Liver (tissue), 9 donors: ENCODE results near the gene ADAP1. TPM values are rescaled to one million over a fixed set of nuclear protein-coding genes. Genes with fewer than 3 reads are reported as not detected.

Experiments
- DNase-seq: peaks from one replicate; pipeline ENCODE4 v3.0.0-alpha.2; 2017; ENCODE audit warnings: low spot score
- H3K27ac ChIP-seq, 2 donors: one replicate each; pipeline ENCODE4 v1.7.0; 2013; ENCODE audit warnings: inconsistent platforms in 2 of 2, low read length in 2 of 2, control low read depth in 1 of 2, low read depth in 1 of 2, mild to moderate bottlenecking in 1 of 2
- H3K27me3 ChIP-seq, 4 donors: one replicate each; pipeline versions ENCODE4 v1.6.1 to v1.7.0; 2013; ENCODE audit warnings: low read length in 3 of 4, inconsistent platforms in 1 of 4, mild to moderate bottlenecking in 1 of 4, moderate library complexity in 1 of 4; ENCODE audit not compliant: control insufficient read depth in 4 of 4, insufficient read depth in 4 of 4
- H3K36me3 ChIP-seq, 4 donors: one replicate each; pipeline versions ENCODE4 v1.6.1 to v1.7.0; 2013; ENCODE audit warnings: low read length in 3 of 4, mild to moderate bottlenecking in 3 of 4, low read depth in 1 of 4, moderate library complexity in 1 of 4; ENCODE audit not compliant: control insufficient read depth in 4 of 4, insufficient read depth in 3 of 4
- H3K4me1 ChIP-seq, 4 donors: one replicate each; pipeline versions ENCODE4 v1.6.1 to v1.7.0; 2013; ENCODE audit warnings: low read length in 3 of 4, mild to moderate bottlenecking in 3 of 4, moderate library complexity in 1 of 4; ENCODE audit not compliant: control insufficient read depth in 4 of 4, insufficient read depth in 4 of 4
- H3K4me3 ChIP-seq, 3 donors: one replicate each; pipeline versions ENCODE4 v1.6.1 to v1.7.0; 2013; ENCODE audit warnings: low read length in 3 of 3, control low read depth in 1 of 3, low read depth in 1 of 3, mild to moderate bottlenecking in 1 of 3
- H3K9ac ChIP-seq, 2 donors: one replicate each; pipeline ENCODE4 v1.7.0; 2013; ENCODE audit warnings: low read length in 2 of 2, mild to moderate bottlenecking in 2 of 2, moderate library complexity in 2 of 2, control low read depth in 1 of 2, low read depth in 1 of 2
- H3K9me3 ChIP-seq, 4 donors: one replicate each; pipeline versions ENCODE4 v1.6.1 to v1.7.0; 2013; ENCODE audit warnings: low read length in 3 of 4; ENCODE audit not compliant: control insufficient read depth in 4 of 4
- ATF3 ChIP-seq: IDR thresholded peaks from 2 replicates; pipeline ENCODE4 v1.6.1; 2016; ENCODE audit warnings: antibody characterized with exemption
- CTCF ChIP-seq: fragments of 150-350 bp; IDR thresholded peaks from 2 replicates; pipeline ENCODE4 v1.5.1; 2017; ENCODE audit warnings: improper control_type of control experiment, low read depth, low read length; ENCODE audit not compliant: missing input control
- EGR1 ChIP-seq, 2 donors: IDR thresholded peaks; 2 replicates each; pipeline ENCODE4 v1.6.1; 2016 to 2018; ENCODE audit warnings: antibody characterized with exemption in 2 of 2, low read depth in 2 of 2
- FOXA1 ChIP-seq: IDR thresholded peaks from 2 replicates; pipeline ENCODE4 v1.6.1; 2016; ENCODE audit warnings: antibody characterized with exemption
- FOXA2 ChIP-seq: IDR thresholded peaks from 2 replicates; pipeline ENCODE4 v1.6.1; 2016; ENCODE audit warnings: antibody characterized with exemption
- JUND ChIP-seq, 2 donors: IDR thresholded peaks; 2 replicates each; pipeline ENCODE4 v1.6.1; 2016; ENCODE audit warnings: antibody characterized with exemption in 2 of 2
- RXRA ChIP-seq, 2 donors: IDR thresholded peaks; 2 replicates each; pipeline ENCODE4 v1.6.1; 2017 to 2018; ENCODE audit warnings: antibody characterized with exemption in 2 of 2, mild to moderate bottlenecking in 1 of 2
- SP1 ChIP-seq: IDR thresholded peaks from 2 replicates; pipeline ENCODE4 v1.6.1; 2018; ENCODE audit warnings: antibody characterized with exemption, mild to moderate bottlenecking
- TAF1 ChIP-seq: conservative IDR thresholded peaks from 2 replicates; pipeline ENCODE4 v1.6.1; 2016; ENCODE audit warnings: antibody characterized with exemption, mild to moderate bottlenecking
- YY1 ChIP-seq: IDR thresholded peaks from 2 replicates; pipeline ENCODE4 v1.6.1; 2016; ENCODE audit warnings: antibody characterized with exemption, mild to moderate bottlenecking
- WGBS: extraction: QIAGEN DNeasy Blood & Tissue Kit; methylation state at CpG from one replicate; pipeline ENCODE4 v1.1.7; 2013; 5-methylcytosine and 5-hydroxymethylcytosine counted together
- polyA plus RNA-seq, 2 donors: library from polyadenylated mRNA; stranded (reverse) in 1 of 2; unstranded in 1 of 2; fragments of 200-250 nt in 1 of 2; fragments of >200 nt in 1 of 2; fragmentation: Nextera tagmentation in 1 of 2; extraction: Ambion mirVana in 1 of 2; gene quantifications; one replicate each; pipeline versions ENCODE4 v1.2.1 to v1.2.3, GENCODE V29; 2013 to 2015
- total RNA-seq, 2 donors: library from RNA; depleted of rRNA; stranded (reverse); fragments of >200 nt; gene quantifications; one replicate each; pipeline ENCODE4 v1.2.3, GENCODE V29; 2014
- TF ChIP-seq, protein P1 (sequence below): IDR thresholded peaks from 2 replicates; pipeline ENCODE4 v1.6.1; 2016; ENCODE audit warnings: antibody characterized with exemption
- TF ChIP-seq, protein P2 (sequence below): IDR thresholded peaks from 2 replicates; pipeline ENCODE4 v1.6.1; 2016; ENCODE audit warnings: antibody characterized with exemption
- TF ChIP-seq, protein P3 (sequence below): IDR thresholded peaks from 2 replicates; pipeline ENCODE4 v1.6.1; 2016; ENCODE audit warnings: antibody characterized with exemption, mild to moderate bottlenecking
- donor health status: healthy.
- donor health status: healthy.
- donor health status: healthy.
- donor health status: healthy.
- donor health status: healthy.

Gene ADAP1
- total and polyA plus RNA-seq, 4 donors, result 0.46 to 3.7 (median 2.7) TPM

GRCh38 chr7:936386-937054, 18.0 kb downstream of the ADAP1 start:
- TF ChIP-seq, protein P1, sequence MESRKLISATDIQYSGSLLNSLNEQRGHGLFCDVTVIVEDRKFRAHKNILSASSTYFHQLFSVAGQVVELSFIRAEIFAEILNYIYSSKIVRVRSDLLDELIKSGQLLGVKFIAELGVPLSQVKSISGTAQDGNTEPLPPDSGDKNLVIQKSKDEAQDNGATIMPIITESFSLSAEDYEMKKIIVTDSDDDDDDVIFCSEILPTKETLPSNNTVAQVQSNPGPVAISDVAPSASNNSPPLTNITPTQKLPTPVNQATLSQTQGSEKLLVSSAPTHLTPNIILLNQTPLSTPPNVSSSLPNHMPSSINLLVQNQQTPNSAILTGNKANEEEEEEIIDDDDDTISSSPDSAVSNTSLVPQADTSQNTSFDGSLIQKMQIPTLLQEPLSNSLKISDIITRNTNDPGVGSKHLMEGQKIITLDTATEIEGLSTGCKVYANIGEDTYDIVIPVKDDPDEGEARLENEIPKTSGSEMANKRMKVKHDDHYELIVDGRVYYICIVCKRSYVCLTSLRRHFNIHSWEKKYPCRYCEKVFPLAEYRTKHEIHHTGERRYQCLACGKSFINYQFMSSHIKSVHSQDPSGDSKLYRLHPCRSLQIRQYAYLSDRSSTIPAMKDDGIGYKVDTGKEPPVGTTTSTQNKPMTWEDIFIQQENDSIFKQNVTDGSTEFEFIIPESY, result no peak
- TF ChIP-seq, protein P2, sequence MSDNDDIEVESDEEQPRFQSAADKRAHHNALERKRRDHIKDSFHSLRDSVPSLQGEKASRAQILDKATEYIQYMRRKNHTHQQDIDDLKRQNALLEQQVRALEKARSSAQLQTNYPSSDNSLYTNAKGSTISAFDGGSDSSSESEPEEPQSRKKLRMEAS, result no peak
- TF ChIP-seq SP1 (no peak), JUND (IDR thresholded peaks at IDR 0.05) (no peak), ATF3 (no peak), CTCF (no peak), EGR1 (IDR thresholded peaks at IDR 0.05; ENCODE audit: low read depth in 2 of 2) (no peak)
- TF ChIP-seq, protein P3, sequence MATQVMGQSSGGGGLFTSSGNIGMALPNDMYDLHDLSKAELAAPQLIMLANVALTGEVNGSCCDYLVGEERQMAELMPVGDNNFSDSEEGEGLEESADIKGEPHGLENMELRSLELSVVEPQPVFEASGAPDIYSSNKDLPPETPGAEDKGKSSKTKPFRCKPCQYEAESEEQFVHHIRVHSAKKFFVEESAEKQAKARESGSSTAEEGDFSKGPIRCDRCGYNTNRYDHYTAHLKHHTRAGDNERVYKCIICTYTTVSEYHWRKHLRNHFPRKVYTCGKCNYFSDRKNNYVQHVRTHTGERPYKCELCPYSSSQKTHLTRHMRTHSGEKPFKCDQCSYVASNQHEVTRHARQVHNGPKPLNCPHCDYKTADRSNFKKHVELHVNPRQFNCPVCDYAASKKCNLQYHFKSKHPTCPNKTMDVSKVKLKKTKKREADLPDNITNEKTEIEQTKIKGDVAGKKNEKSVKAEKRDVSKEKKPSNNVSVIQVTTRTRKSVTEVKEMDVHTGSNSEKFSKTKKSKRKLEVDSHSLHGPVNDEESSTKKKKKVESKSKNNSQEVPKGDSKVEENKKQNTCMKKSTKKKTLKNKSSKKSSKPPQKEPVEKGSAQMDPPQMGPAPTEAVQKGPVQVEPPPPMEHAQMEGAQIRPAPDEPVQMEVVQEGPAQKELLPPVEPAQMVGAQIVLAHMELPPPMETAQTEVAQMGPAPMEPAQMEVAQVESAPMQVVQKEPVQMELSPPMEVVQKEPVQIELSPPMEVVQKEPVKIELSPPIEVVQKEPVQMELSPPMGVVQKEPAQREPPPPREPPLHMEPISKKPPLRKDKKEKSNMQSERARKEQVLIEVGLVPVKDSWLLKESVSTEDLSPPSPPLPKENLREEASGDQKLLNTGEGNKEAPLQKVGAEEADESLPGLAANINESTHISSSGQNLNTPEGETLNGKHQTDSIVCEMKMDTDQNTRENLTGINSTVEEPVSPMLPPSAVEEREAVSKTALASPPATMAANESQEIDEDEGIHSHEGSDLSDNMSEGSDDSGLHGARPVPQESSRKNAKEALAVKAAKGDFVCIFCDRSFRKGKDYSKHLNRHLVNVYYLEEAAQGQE, result no peak
- H3K9ac ChIP-seq, result no peak overlapping the region
- no peak overlapping the region for H3K27ac ChIP-seq
- no peak overlapping the region for H3K4me3 ChIP-seq
- 78% methylated on average over 22 of the region's 22 CpGs for WGBS
- no peaks in the 10 kb centered on the region for H3K36me3 ChIP-seq
- no peaks in the 10 kb centered on the region for H3K9me3 ChIP-seq
- H3K4me1 ChIP-seq, result no peaks in the 10 kb centered on the region
- no peaks in the 10 kb centered on the region for H3K27me3 ChIP-seq
- no peak for DNase-seq

DNA sequence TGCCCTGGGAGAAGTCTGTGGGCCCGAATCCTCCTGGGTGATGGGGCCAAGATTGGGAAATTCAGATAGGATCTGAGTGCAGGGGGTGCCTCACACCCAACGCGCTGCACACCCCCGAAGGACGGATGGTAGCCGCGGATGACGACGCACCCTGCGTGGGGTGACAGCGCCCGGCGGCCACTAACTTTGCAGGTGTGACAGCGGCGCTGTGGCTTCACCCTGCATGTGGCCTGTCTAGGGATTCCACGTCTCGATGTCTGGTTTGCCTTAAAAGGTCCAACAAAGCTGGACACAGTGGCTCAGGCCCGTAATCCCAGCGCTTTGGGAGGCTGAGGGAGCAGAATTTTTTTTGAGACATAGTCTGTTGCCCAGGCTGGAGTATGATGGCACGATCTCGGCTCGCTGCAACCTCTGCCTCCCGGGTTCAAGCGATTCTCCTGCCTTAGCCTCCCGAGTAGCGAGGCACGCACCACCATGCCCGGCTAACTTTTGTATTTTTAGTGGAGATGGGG, 18.6 kb downstream of the ADAP1 start:
- H3K4me3 ChIP-seq, result no peak overlapping the region
- no peaks in the 10 kb centered on the region for H3K27me3 ChIP-seq
- no peaks in the 10 kb centered on the region for H3K36me3 ChIP-seq
- H3K4me1 ChIP-seq, result no peaks in the 10 kb centered on the region
- 94% methylated on average over 28 of the region's 28 CpGs for WGBS
- no peak overlapping the region for H3K27ac ChIP-seq
- H3K9ac ChIP-seq, result no peak overlapping the region
- no peak for DNase-seq
- no peaks in the 10 kb centered on the region for H3K9me3 ChIP-seq
- TF ChIP-seq, protein P3, result no peak
- no peak for TF ChIP-seq FOXA1
- TF ChIP-seq FOXA2, result no peak
- no peak for TF ChIP-seq RXRA (IDR thresholded peaks at IDR 0.05)
- TF ChIP-seq, protein P1, result no peak
- TF ChIP-seq YY1, result no peak
- TF ChIP-seq, protein P2, result no peak
- TF ChIP-seq SP1, result no peak
- TF ChIP-seq TAF1, result no peak
- no peak for TF ChIP-seq CTCF
